Neural crest cell (in vitro differentiated cells): ENCODE data around the gene LATS2. TPM values are rescaled to one million over a fixed set of nuclear protein-coding genes. Genes with fewer than 3 reads are reported as not detected.

Source experiments
- DNase-seq: peaks from one replicate; pipeline ENCODE4 v3.0.0; 2021; ENCODE audit warnings: low read depth, mixed read lengths, low spot score
- H3K27ac Mint-ChIP-seq: one replicate; pipeline ENCODE4 v1.8.0; 2021; ENCODE audit warnings: mild to moderate bottlenecking, mixed read lengths; ENCODE audit not compliant: unreplicated experiment
- H3K27me3 Mint-ChIP-seq: 2 replicates; pipeline ENCODE4 v1.8.0; 2021; ENCODE audit warnings: low read depth, mild to moderate bottlenecking, mixed read lengths
- H3K36me3 Mint-ChIP-seq: 2 replicates; pipeline ENCODE4 v1.8.0; 2021; ENCODE audit warnings: low read depth, mild to moderate bottlenecking, mixed read lengths
- H3K4me1 Mint-ChIP-seq: 2 replicates; pipeline ENCODE4 v1.8.0; 2021; ENCODE audit warnings: mixed read lengths
- H3K4me3 Mint-ChIP-seq: one replicate; pipeline ENCODE4 v1.8.0; 2021; ENCODE audit warnings: mild to moderate bottlenecking, mixed read lengths
- H3K9me3 Mint-ChIP-seq: 2 replicates; pipeline ENCODE4 v1.8.0; 2021; ENCODE audit warnings: mixed read lengths
- total RNA-seq: library from RNA; stranded (reverse); gene quantifications from 2 replicates; pipeline ENCODE4 v1.2.1, GENCODE V29; 2021
- TF ChIP-seq, protein P1 (sequence below): fragments of 200-600 bp; sonication (generic); conservative IDR thresholded peaks from 2 replicates; pipeline ENCODE4 v1.5.0; 2021; ENCODE audit warnings: antibody characterized with exemption, mild to moderate bottlenecking

Gene LATS2
- total RNA-seq, 1 donor from 2014 or later = 26.2 TPM

DNA sequence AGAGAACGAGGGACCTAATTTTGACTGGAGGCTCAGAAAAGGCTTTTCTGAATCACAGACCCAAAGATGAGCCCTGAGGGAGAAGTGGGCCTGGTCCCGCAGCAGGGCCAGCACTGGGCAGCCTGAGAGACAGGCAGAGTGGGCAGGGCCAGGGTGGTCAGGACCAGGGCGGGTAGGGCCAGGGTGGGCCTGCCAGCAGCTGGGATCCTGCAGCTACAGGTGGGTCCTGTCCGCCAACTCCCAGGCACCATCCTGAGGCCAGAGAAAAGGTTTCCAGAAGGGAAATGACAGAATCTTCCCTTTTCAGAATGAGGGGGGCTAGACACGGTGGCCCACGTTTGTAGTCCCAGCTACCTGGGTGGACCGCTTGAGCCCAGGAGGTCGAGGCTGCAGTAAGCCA lies 23.7 kb downstream of the LATS2 start:
- Mint-ChIP-seq H3K27ac (no peak overlapping the region), H3K4me1 (peaks cover 18% of the 10 kb centered on the region), H3K9me3 (no peaks in the 10 kb centered on the region), H3K4me3 (no peak overlapping the region), H3K27me3 (no peaks in the 10 kb centered on the region), H3K36me3 (no peaks in the 10 kb centered on the region)
- TF ChIP-seq, protein P1, sequence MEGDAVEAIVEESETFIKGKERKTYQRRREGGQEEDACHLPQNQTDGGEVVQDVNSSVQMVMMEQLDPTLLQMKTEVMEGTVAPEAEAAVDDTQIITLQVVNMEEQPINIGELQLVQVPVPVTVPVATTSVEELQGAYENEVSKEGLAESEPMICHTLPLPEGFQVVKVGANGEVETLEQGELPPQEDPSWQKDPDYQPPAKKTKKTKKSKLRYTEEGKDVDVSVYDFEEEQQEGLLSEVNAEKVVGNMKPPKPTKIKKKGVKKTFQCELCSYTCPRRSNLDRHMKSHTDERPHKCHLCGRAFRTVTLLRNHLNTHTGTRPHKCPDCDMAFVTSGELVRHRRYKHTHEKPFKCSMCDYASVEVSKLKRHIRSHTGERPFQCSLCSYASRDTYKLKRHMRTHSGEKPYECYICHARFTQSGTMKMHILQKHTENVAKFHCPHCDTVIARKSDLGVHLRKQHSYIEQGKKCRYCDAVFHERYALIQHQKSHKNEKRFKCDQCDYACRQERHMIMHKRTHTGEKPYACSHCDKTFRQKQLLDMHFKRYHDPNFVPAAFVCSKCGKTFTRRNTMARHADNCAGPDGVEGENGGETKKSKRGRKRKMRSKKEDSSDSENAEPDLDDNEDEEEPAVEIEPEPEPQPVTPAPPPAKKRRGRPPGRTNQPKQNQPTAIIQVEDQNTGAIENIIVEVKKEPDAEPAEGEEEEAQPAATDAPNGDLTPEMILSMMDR = no peak
- no peak for DNase-seq

DNA sequence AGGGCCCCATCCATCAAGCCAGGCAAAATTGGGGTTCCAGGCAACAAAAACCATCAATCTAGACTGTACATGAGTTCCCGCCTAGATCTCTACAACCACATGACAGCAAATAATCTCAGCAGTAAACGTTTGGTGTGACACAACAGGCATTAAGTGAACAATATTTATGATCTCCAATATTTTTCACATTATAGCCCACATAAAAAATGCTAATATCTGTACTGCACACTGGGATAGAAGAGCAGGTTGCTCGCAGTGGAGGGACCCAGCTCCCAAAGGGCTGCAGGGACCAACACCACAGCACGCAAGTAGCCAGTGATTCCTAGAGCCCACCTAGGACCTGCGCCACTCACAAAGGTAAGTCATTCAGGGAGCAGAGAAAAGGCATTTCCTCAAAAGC lies 25.9 kb downstream of the LATS2 start:
- no peak overlapping the region for H3K4me3 Mint-ChIP-seq
- H3K27me3 Mint-ChIP-seq = no peaks in the 10 kb centered on the region
- TF ChIP-seq, protein P1 = no peak
- H3K36me3 Mint-ChIP-seq = no peaks in the 10 kb centered on the region
- no peak for DNase-seq
- H3K27ac Mint-ChIP-seq = peak overlapping the region; percentile 70
- H3K4me1 Mint-ChIP-seq = peaks cover 18% of the 10 kb centered on the region
- no peaks in the 10 kb centered on the region for H3K9me3 Mint-ChIP-seq

DNA sequence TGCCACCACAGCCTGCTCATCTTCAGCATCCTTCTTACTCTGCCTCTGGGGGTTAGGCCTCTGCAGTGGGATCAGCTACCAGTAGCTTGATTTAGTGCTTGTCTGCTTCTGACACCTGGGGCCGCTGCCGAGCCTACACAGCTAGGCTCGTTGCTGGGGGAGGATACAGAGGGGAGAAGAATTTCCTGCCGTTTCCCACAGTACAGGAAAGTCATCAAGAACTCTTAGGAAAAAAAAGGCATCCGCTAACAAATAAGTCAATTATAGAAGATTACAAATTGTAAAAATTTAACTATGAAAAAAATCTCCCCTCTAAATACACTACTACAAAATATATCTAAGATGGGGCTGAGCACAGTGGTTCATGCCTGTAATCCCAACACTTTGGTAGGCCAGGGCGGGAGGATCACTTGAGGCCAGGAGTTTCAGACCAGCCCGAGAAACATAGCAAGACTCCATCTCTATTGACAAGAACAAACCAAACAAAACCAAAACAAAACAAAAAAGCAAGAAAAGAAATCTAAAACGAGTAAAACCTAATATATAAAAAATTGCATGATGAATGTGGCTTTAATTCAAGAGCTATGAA lies 26.7 kb downstream of the LATS2 start:
- H3K27ac Mint-ChIP-seq = no peak overlapping the region
- H3K4me3 Mint-ChIP-seq = no peak overlapping the region

DNA sequence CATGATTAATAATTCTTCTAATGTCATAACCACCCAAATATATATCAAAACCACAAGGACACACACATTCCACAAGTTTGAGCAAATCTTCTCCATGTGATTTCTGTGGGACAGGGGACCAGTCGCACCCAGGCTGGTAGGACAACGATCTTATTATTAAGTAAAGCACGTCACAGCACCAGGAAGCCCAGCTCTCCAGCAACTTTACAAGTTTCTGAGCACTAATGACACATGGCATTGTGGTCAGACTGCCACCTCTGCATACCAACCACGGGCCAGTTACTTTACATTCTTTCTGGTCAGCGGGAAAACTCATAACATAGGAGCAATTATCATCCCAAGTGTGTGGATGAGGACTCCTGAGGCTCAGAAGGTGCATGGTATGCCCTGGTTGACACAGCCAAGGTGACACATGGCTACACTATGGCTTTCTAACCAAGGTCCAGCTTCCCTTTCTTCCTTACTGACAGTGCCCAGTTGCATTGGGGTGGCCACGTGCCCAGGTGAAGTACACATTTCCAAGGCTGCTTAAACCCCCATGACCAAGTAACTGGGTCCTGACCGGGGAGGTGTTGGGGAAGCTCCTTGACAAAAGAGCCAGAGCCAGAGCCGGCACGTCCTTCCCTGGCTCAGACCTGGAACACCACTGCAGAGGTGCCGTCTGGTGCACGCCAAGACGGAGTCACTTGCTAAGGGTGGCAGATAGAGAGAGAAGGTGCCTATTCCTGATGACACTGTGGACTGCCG lies 27.4 kb downstream of the LATS2 start:
- TF ChIP-seq, protein P1 = no peak
- Mint-ChIP-seq H3K9me3 (peaks cover under 1% of the 10 kb centered on the region), H3K27ac (no peak overlapping the region), H3K4me1 (peaks cover 13% of the 10 kb centered on the region), H3K27me3 (no peaks in the 10 kb centered on the region), H3K36me3 (peaks cover under 1% of the 10 kb centered on the region), H3K4me3 (no peak overlapping the region)
- DNase-seq = no peak

More for the DNA sequence above, 26.7 kb downstream of the LATS2 start:
- Mint-ChIP-seq H3K9me3 (no peaks in the 10 kb centered on the region), H3K36me3 (no peaks in the 10 kb centered on the region), H3K27me3 (no peaks in the 10 kb centered on the region), H3K4me1 (peaks cover 18% of the 10 kb centered on the region)
- TF ChIP-seq, protein P1 = peak; percentile 14
- no peak for DNase-seq

DNA sequence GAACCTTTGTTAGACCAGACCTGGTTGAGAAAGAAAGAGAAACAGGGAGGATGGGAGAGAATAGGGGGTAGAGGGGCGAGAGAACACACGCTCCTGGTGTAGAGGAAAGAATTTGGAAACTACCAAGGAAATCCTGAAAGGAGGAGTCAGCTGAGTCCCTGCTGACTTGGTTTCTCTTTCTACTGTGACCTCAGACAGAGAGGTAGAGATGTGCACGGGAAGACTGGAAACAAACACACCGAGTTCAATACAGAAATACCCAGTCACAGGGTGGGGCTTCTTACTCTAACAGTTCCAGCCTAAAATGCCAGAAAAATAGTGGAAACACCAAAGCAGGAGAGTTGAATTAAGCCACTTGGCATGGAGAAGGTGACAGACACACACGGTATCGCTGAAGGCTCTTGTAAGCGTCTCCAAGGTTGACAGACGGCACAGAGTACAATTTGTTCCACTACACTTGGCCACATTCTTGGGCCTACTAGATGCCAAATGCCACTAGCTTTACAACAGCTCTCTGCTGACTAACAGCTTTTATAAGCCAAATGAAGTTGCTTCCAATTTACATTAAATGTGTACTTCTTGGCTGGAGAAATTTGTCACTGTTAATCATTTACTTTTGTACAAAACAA lies 28.1 kb downstream of the LATS2 start:
- Mint-ChIP-seq H3K27me3 (no peaks in the 10 kb centered on the region), H3K9me3 (peaks cover 2% of the 10 kb centered on the region), H3K4me3 (no peak overlapping the region), H3K4me1 (peaks cover 13% of the 10 kb centered on the region), H3K27ac (no peak overlapping the region), H3K36me3 (peaks cover 2% of the 10 kb centered on the region)
- no peak for DNase-seq
- TF ChIP-seq, protein P1 = no peak
